Hematopoietic multipotent progenitor cell treated with erythropoietin and hydrocortisone succinate and interleukin-3 and kit ligand, for 6 days (in vitro differentiated cells): ENCODE measurements around the gene INHBE.
"Not testable (repeated sequence)": the region's sequence is repeated elsewhere in the genome, so short reads cannot be mapped to it uniquely, and the experiment has no call there.

Experiments
- DNase-seq: peaks from one replicate; pipeline ENCODE4 v3.0.0-alpha.2; 2015

INHBE gene

DNA sequence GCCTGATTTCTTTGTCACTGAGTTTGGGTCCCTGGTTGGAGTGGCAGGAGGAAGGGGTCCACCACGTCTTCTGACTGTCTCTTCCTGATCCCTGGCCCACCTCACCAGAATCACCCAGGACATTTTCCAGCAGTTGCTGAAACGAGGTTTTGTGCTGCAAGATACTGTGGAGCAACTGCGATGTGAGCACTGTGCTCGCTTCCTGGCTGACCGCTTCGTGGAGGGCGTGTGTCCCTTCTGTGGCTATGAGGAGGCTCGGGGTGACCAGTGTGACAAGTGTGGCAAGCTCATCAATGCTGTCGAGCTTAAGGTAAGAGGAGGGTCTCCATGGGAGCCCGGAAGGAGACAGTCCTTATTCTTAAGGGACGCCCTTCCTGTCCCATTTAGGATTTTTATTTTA is 45.1 kb downstream of the INHBE start:
- DNase-seq = no peak

DNA sequence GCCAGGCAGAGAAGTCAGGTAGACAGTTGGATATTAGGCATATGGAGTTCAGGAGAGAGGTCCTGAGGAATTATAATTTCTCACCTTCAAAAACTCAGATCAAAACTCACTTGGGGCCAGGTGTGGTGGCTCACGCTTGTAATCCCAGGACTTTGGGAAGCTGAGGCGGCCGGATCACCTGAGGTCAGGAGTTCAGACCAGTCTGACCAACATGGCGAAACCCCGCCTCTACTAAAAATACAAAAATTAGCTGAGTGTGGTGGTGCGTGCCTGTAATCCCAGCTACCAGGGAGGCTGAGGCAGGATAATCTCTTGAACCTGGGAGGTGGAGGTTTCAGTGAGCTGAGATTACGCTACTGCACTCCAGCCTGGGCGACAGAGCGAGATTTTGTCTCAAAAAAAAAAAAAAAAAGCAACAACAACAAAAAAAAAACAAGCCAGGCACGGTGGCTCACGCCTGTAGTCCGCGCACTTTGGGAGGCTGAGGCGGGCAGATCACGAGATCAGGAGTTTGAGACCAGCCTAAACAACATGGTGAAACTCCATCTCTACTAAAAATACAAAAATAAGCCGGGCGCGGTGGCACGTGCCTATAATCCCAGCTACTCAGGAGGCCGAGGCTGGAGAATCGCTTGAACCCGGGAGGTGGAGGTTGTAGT is 47.3 kb downstream of the INHBE start:
- not testable (repeated sequence) for DNase-seq

DNA sequence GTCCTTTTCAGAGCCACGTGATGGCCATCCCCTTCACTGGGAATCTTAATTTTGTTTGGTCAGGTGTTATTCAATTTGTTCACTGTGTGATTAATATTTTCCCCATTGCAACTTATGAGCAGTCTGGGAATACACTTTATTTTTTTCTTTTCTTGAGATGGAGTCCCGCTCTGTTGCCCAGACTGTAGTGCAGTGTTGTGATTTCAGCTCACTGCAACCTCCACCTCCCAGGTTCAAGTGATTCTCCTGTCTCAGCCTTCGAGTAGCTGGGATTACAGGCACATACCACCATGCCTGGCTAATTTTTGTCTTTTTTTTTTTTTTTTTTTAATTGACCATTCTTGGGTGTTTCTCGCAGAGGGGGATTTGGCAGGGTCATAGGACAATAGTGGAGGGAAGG is 51.4 kb downstream of the INHBE start:
- not testable (repeated sequence) for DNase-seq
